ENCODE measurements around the gene GSDME.
"Not testable (repeated sequence)": the region's sequence is repeated elsewhere in the genome, so short reads cannot be mapped to it uniquely, and the experiment has no call there.

GSDME gene

GRCh38 chr7:24740871-24741270 lies 16.4 kb downstream of the GSDME start:
- H3K27me3 Mint-ChIP-seq (ENCODE audit: low read depth) = peaks cover 25% of the 10 kb centered on the region
- no peaks in the 10 kb centered on the region for H3K36me3 Mint-ChIP-seq (ENCODE audit: low read depth)
- H3K4me3 Mint-ChIP-seq = no peak overlapping the region
- H3K9me3 Mint-ChIP-seq = peaks cover 13% of the 10 kb centered on the region
- H3K4me1 Mint-ChIP-seq (ENCODE audit: low read depth) = no peaks in the 10 kb centered on the region
- no peak overlapping the region for H3K27ac Mint-ChIP-seq

- no peaks in the 10 kb centered on the region for H3K36me3 Mint-ChIP-seq (ENCODE audit: low read depth)
- H3K4me3 Mint-ChIP-seq = no peak overlapping the region
- peaks cover 27% of the 10 kb centered on the region for H3K27me3 Mint-ChIP-seq (ENCODE audit: low read depth)
- no peak overlapping the region for H3K27ac Mint-ChIP-seq
- peaks cover 13% of the 10 kb centered on the region for H3K9me3 Mint-ChIP-seq
- H3K4me1 Mint-ChIP-seq (ENCODE audit: low read depth) = no peaks in the 10 kb centered on the region
Observed at GRCh38 chr7:24739306-24739705, 18.0 kb downstream of the GSDME start.

GRCh38 chr7:24738577-24738976 lies 18.7 kb downstream of the GSDME start:
- Mint-ChIP-seq H3K27ac (no peak overlapping the region), H3K4me3 (no peak overlapping the region), H3K9me3 (peaks cover 13% of the 10 kb centered on the region), H3K4me1 (ENCODE audit: low read depth) (no peaks in the 10 kb centered on the region), H3K36me3 (ENCODE audit: low read depth) (no peaks in the 10 kb centered on the region), H3K27me3 (ENCODE audit: low read depth) (peaks cover 24% of the 10 kb centered on the region)

- Mint-ChIP-seq H3K4me1 (ENCODE audit: low read depth) (peaks cover 2% of the 10 kb centered on the region), H3K36me3 (ENCODE audit: low read depth) (no peaks in the 10 kb centered on the region), H3K4me3 (no peak overlapping the region), H3K9me3 (peaks cover 13% of the 10 kb centered on the region), H3K27me3 (ENCODE audit: low read depth) (peaks cover 20% of the 10 kb centered on the region), H3K27ac (no peak overlapping the region)
Observed at GRCh38 chr7:24737281-24737680, 20.0 kb downstream of the GSDME start.

- not testable (repeated sequence) for H3K36me3 Mint-ChIP-seq (ENCODE audit: low read depth); H3K4me1 Mint-ChIP-seq (ENCODE audit: low read depth); H3K27ac Mint-ChIP-seq; H3K4me3 Mint-ChIP-seq
- peaks cover 20% of the 10 kb centered on the region for H3K27me3 Mint-ChIP-seq (ENCODE audit: low read depth)
- H3K9me3 Mint-ChIP-seq = peaks cover 13% of the 10 kb centered on the region
Observed at GRCh38 chr7:24735594-24735993, 21.7 kb downstream of the GSDME start.

GRCh38 chr7:24734306-24734705 lies 23.0 kb downstream of the GSDME start:
- Mint-ChIP-seq H3K27ac (no peak overlapping the region), H3K36me3 (ENCODE audit: low read depth) (no peaks in the 10 kb centered on the region), H3K4me3 (no peak overlapping the region), H3K27me3 (ENCODE audit: low read depth) (peaks cover 20% of the 10 kb centered on the region), H3K9me3 (peaks cover 13% of the 10 kb centered on the region), H3K4me1 (ENCODE audit: low read depth) (peaks cover 8% of the 10 kb centered on the region)

GRCh38 chr7:24733414-24734060 lies 23.7 kb downstream of the GSDME start:
- Mint-ChIP-seq H3K9me3 (peaks cover 7% of the 10 kb centered on the region), H3K27ac (no peak overlapping the region), H3K4me1 (ENCODE audit: low read depth) (peaks cover 16% of the 10 kb centered on the region), H3K36me3 (ENCODE audit: low read depth) (no peaks in the 10 kb centered on the region), H3K4me3 (no peak overlapping the region), H3K27me3 (ENCODE audit: low read depth) (peaks cover 21% of the 10 kb centered on the region)

- Mint-ChIP-seq H3K9me3 (no peaks in the 10 kb centered on the region), H3K27me3 (ENCODE audit: low read depth) (peaks cover 18% of the 10 kb centered on the region), H3K36me3 (ENCODE audit: low read depth) (no peaks in the 10 kb centered on the region), H3K4me3 (no peak overlapping the region), H3K4me1 (ENCODE audit: low read depth) (peaks cover 22% of the 10 kb centered on the region), H3K27ac (no peak overlapping the region)
Observed at GRCh38 chr7:24732646-24733413, 24.4 kb downstream of the GSDME start.

- no peak overlapping the region for H3K4me3 Mint-ChIP-seq
- no peaks in the 10 kb centered on the region for H3K36me3 Mint-ChIP-seq (ENCODE audit: low read depth)
- no peaks in the 10 kb centered on the region for H3K9me3 Mint-ChIP-seq
- no peak overlapping the region for H3K27ac Mint-ChIP-seq
- H3K27me3 Mint-ChIP-seq (ENCODE audit: low read depth) = peaks cover 10% of the 10 kb centered on the region
- H3K4me1 Mint-ChIP-seq (ENCODE audit: low read depth) = peaks cover 33% of the 10 kb centered on the region
Observed at GRCh38 chr7:24731313-24731712, 26.0 kb downstream of the GSDME start.

- Mint-ChIP-seq H3K36me3 (ENCODE audit: low read depth) (no peaks in the 10 kb centered on the region), H3K27me3 (ENCODE audit: low read depth) (peaks cover 9% of the 10 kb centered on the region), H3K4me3 (no peak overlapping the region), H3K27ac (no peak overlapping the region), H3K9me3 (no peaks in the 10 kb centered on the region), H3K4me1 (ENCODE audit: low read depth) (peaks cover 36% of the 10 kb centered on the region)
Observed at GRCh38 chr7:24730018-24730369, 27.3 kb downstream of the GSDME start.

- Mint-ChIP-seq H3K36me3 (ENCODE audit: low read depth) (no peaks in the 10 kb centered on the region), H3K4me1 (ENCODE audit: low read depth) (peaks cover 36% of the 10 kb centered on the region), H3K27ac (no peak overlapping the region), H3K27me3 (ENCODE audit: low read depth) (peaks cover 13% of the 10 kb centered on the region), H3K4me3 (no peak overlapping the region), H3K9me3 (no peaks in the 10 kb centered on the region)
Observed at GRCh38 chr7:24729365-24730017, 27.8 kb downstream of the GSDME start.

- no peaks in the 10 kb centered on the region for H3K36me3 Mint-ChIP-seq (ENCODE audit: low read depth)
- H3K4me3 Mint-ChIP-seq = peak overlapping the region; percentile 56
- H3K4me1 Mint-ChIP-seq (ENCODE audit: low read depth) = peaks cover 36% of the 10 kb centered on the region
- H3K27ac Mint-ChIP-seq = peak overlapping the region; percentile 59
- peaks cover 13% of the 10 kb centered on the region for H3K27me3 Mint-ChIP-seq (ENCODE audit: low read depth)
- H3K9me3 Mint-ChIP-seq = no peaks in the 10 kb centered on the region
Observed at GRCh38 chr7:24728503-24729364, 28.5 kb downstream of the GSDME start.

GRCh38 chr7:24728121-24728500 lies 29.2 kb downstream of the GSDME start:
- no peak overlapping the region for H3K4me3 Mint-ChIP-seq
- H3K27ac Mint-ChIP-seq = no peak overlapping the region

More at GRCh38 chr7:24728121-24728500, 29.2 kb downstream of the GSDME start:
- no peaks in the 10 kb centered on the region for H3K9me3 Mint-ChIP-seq
- H3K27me3 Mint-ChIP-seq (ENCODE audit: low read depth) = peaks cover 13% of the 10 kb centered on the region
- no peaks in the 10 kb centered on the region for H3K36me3 Mint-ChIP-seq (ENCODE audit: low read depth)
- H3K4me1 Mint-ChIP-seq (ENCODE audit: low read depth) = peaks cover 35% of the 10 kb centered on the region
